A673 (cell line): ENCODE measurements around the gene PIGP.

Experiments
- CTCF ChIP-seq: fragments of 300-800, 200-600 bp; sonication (generic); conservative IDR thresholded peaks from 2 replicates; pipeline ENCODE4 v1.5.1; 2017; ENCODE audit warnings: low read depth, mild to moderate bottlenecking, antibody characterized with exemption, low read length, moderate library complexity, mixed read lengths
- EZH2 ChIP-seq: fragments of 200-600 bp; sonication (generic); IDR thresholded peaks from 2 replicates; pipeline ENCODE4 v1.6.1; 2017; ENCODE audit warnings: borderline replicate concordance, low read depth, mild to moderate bottlenecking, mixed read lengths, antibody characterized with exemption, low read length; ENCODE audit not compliant: poor library complexity, severe bottlenecking

GRCh38 chr21:37044643-37045042 lies 28.2 kb downstream of the PIGP start:
- no peak for TF ChIP-seq CTCF
- no peak for TF ChIP-seq EZH2
